Nephron progenitor cell (in vitro differentiated cells): ENCODE data around the gene ALG10B.

ENCODE experiments used
- DNase-seq: peaks from one replicate; pipeline ENCODE4 v3.0.0; 2021
- H3K27ac Mint-ChIP-seq: 2 replicates; pipeline ENCODE4 v1.8.0; 2021; ENCODE audit warnings: mild to moderate bottlenecking, moderate library complexity, mixed read lengths
- H3K27me3 Mint-ChIP-seq: 2 replicates; pipeline ENCODE4 v1.8.0; 2021; ENCODE audit warnings: mild to moderate bottlenecking, low read depth, mixed read lengths; ENCODE audit not compliant: poor library complexity
- H3K36me3 Mint-ChIP-seq: 2 replicates; pipeline ENCODE4 v1.8.0; 2021; ENCODE audit warnings: low read depth, mixed read lengths
- H3K4me1 Mint-ChIP-seq: 2 replicates; pipeline ENCODE4 v1.8.0; 2021; ENCODE audit warnings: mixed read lengths
- H3K4me3 Mint-ChIP-seq: 2 replicates; pipeline ENCODE4 v1.8.0; 2021; ENCODE audit warnings: mild to moderate bottlenecking, moderate library complexity, mixed read lengths
- H3K9me3 Mint-ChIP-seq: 2 replicates; pipeline ENCODE4 v1.8.0; 2021; ENCODE audit warnings: mild to moderate bottlenecking, moderate library complexity, mixed read lengths
- CTCF ChIP-seq: fragments of 200-600 bp; sonication (generic); IDR thresholded peaks from 2 replicates; pipeline ENCODE4 v1.5.0; 2021; ENCODE audit warnings: antibody characterized with exemption

Gene ALG10B

GRCh38 chr12:38370311-38370710, 53.7 kb downstream of the ALG10B start:
- no peaks in the 10 kb centered on the region for H3K9me3 Mint-ChIP-seq
- no peaks in the 10 kb centered on the region for H3K27me3 Mint-ChIP-seq
- H3K4me1 Mint-ChIP-seq: no peaks in the 10 kb centered on the region
- no peak for DNase-seq
- no peak overlapping the region for H3K27ac Mint-ChIP-seq
- TF ChIP-seq CTCF: no peak
- no peaks in the 10 kb centered on the region for H3K36me3 Mint-ChIP-seq
- no peak overlapping the region for H3K4me3 Mint-ChIP-seq

GRCh38 chr12:38373784-38374183, 57.2 kb downstream of the ALG10B start:
- DNase-seq: no peak
- Mint-ChIP-seq H3K27ac (no peak overlapping the region), H3K4me1 (no peaks in the 10 kb centered on the region), H3K27me3 (no peaks in the 10 kb centered on the region), H3K9me3 (peaks cover 6% of the 10 kb centered on the region), H3K36me3 (no peaks in the 10 kb centered on the region), H3K4me3 (no peak overlapping the region)
- no peak for TF ChIP-seq CTCF

- Mint-ChIP-seq H3K9me3 (peaks cover 10% of the 10 kb centered on the region), H3K4me1 (no peaks in the 10 kb centered on the region), H3K4me3 (no peak overlapping the region), H3K36me3 (no peaks in the 10 kb centered on the region), H3K27ac (no peak overlapping the region), H3K27me3 (no peaks in the 10 kb centered on the region)
- DNase-seq: no peak
- TF ChIP-seq CTCF: no peak
Observed at GRCh38 chr12:38374751-38375150, 58.2 kb downstream of the ALG10B start.
